Measurements from ENCODE around the gene ENAH. TPM values are rescaled to one million over a fixed set of nuclear protein-coding genes. Genes with fewer than 3 reads are reported as not detected.
"Not testable (repeated sequence)": the region's sequence is repeated elsewhere in the genome, so short reads cannot be mapped to it uniquely, and the experiment has no call there.

The ENAH gene
- 100 to 1,000 TPM; 198 to 229 (median 201) TPM for total RNA-seq

DNA sequence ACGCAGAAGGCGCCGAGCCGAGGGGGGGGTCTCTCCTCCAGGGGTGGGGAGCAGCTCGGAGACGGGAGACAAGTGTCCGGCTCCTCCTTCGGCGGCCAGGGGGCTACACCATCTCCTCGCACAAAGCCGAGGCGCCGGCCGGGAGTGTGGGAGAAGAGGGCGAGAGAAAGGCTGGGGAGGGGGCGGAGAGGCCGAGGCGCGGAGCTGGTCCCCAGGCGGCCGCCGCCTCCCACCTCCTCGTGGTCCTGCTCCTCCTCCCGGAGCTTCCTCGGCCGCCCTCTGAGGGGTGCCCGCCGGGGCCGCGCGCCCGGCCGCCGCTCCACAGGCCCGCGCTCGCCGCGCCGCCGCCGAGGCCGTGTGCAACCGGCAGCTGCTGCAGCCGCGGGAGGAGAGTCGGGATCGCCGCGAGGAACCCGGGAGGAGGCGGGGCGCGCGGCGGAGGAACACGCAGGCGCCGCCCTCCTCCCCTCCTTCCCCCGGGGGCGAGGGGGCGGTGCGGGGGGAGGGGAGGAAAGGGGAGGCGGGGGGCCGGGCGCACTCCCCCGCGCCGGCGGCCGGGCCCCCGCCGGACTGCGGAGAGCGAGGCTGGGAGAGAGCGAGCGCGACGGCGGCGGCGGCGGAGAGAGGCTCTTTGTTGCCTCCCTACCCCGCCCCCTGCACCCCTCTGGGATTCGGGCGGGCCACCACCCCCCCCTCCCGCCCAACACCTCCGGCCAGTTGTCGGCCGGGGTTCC lies at the start of gene ENAH:
ENAH (minus strand) TSS at position 395 of the 734 bp plus-strand sequence. CDS start 433 bp downstream, outside the sequence.
- 0% methylated on average over 13 of the region's 90 CpGs for WGBS
- H3K4me3 ChIP-seq = peak within 1 kb of the TSS; percentile 93 to 98 (median 96)
- no peaks in the 10 kb centered on the region for H3K9me3 ChIP-seq
- intact Hi-C loops (cut with DNase I) = loop anchor here (5.0 to 10.0 kb wide), 2 partner anchors 119 to 168 kb away; no protein-coding TSS in a partner anchor
- no peak for DNase-seq (ENCODE audit: extremely low spot score)
- H3K27ac ChIP-seq (replicated peaks in 1 of 4) = peak within 1 kb of the TSS; percentile 96 to 100 (median 98)
- H3K36me3 ChIP-seq = no peaks in the 10 kb centered on the region
- peaks cover 0 to 8% (median 0%) of the 10 kb centered on the region in 4 donors for H3K27me3 ChIP-seq
- H3K4me1 ChIP-seq = peaks cover 28 to 58% (median 55%) of the 10 kb centered on the region in 4 donors
- TF ChIP-seq POLR2AphosphoS5 (IDR thresholded peaks at IDR 0.05) (peak; percentile 85 to 88), POLR2A (IDR thresholded peaks at IDR 0.05; ENCODE audit: low read depth) (peak; percentile 38), EP300 (IDR thresholded peaks at IDR 0.05) (no peak)
- TF ChIP-seq, protein P1, sequence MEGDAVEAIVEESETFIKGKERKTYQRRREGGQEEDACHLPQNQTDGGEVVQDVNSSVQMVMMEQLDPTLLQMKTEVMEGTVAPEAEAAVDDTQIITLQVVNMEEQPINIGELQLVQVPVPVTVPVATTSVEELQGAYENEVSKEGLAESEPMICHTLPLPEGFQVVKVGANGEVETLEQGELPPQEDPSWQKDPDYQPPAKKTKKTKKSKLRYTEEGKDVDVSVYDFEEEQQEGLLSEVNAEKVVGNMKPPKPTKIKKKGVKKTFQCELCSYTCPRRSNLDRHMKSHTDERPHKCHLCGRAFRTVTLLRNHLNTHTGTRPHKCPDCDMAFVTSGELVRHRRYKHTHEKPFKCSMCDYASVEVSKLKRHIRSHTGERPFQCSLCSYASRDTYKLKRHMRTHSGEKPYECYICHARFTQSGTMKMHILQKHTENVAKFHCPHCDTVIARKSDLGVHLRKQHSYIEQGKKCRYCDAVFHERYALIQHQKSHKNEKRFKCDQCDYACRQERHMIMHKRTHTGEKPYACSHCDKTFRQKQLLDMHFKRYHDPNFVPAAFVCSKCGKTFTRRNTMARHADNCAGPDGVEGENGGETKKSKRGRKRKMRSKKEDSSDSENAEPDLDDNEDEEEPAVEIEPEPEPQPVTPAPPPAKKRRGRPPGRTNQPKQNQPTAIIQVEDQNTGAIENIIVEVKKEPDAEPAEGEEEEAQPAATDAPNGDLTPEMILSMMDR (IDR thresholded peaks at IDR 0.05) = no peak

DNA sequence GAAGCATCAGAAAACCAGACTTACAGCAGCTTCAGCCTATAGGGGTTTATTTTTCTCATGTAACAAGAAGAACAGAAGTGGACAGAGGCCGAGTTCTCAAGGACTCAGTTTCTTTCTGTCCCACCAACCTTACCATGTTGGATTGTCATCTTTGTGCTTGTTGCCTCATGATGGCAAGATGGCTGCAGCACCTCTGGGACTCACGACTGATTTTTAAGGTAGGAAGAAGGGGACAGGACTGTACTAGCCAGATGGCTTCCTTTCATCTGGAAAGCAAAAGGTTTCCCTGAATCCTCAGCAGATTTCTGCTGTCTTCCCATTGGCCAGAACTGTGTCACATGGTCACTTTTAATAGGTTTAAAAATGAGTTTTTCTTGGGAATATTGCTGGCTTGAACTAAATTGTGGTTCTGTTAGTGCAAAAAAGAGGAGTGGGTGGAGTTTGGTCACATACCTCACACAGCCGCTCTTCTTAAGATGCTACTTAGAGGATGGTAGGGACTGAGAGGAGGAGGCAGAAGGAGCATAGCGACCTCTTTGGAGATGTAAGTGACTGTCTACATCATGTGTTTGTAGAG lies 48.1 kb upstream of the ENAH start:
- peaks cover 8 to 18% (median 16%) of the 10 kb centered on the region in 4 donors for H3K4me1 ChIP-seq
- H3K27me3 ChIP-seq = no peaks in the 10 kb centered on the region
- intact Hi-C loops (cut with DNase I) = no loop called here
- WGBS = 95% methylated on average over 4 of the region's 4 CpGs
- H3K36me3 ChIP-seq = no peaks in the 10 kb centered on the region
- H3K27ac ChIP-seq (replicated peaks in 1 of 4) = peak overlapping the region in 1 of 4 donors; percentile 7
- H3K4me3 ChIP-seq = no peak overlapping the region
- no peaks in the 10 kb centered on the region for H3K9me3 ChIP-seq
- no peak for TF ChIP-seq POLR2AphosphoS5 (IDR thresholded peaks at IDR 0.05)
- TF ChIP-seq EP300 (IDR thresholded peaks at IDR 0.05) = no peak
- TF ChIP-seq, protein P1 (IDR thresholded peaks at IDR 0.05) = no peak
- TF ChIP-seq POLR2A (IDR thresholded peaks at IDR 0.05; ENCODE audit: low read depth) = no peak
- DNase-seq (ENCODE audit: extremely low spot score) = no peak

DNA sequence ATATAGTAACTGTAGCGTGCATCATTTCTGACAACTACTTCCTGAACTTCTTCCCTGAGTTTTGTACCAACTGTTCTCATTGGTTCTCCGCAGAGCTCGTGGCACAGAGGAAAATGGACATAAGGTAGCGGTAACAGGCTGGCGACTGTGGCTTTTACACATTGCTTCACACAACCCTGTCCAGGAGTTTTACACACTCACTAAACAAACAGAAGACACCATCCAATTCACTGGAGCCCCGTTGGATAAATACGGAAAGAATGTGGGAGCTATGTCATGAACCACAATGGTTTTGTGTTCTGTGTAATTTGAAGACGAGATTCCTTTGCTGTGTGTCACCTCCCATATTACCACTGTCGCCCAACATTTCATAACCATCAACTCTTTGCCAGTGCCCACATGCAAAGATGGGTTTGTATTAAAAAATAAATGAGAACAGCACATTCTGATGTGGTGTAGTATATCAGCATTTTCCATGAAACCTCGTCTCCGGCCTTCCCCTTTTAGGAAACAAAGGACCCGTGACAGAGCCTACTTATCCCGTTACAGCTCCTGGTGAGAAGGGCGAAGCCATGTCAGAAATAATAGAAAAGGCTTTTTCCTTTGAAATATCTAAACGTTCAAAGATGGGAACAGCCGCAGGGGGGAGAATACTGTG lies 47.4 kb upstream of the ENAH start:
- Histone ChIP-seq H3K36me3 (no peaks in the 10 kb centered on the region), H3K9me3 (no peaks in the 10 kb centered on the region), H3K27ac (replicated peaks in 1 of 4) (peak overlapping the region in 1 of 4 donors; percentile 7), H3K4me3 (no peak overlapping the region), H3K27me3 (no peaks in the 10 kb centered on the region), H3K4me1 (peaks cover 8 to 22% (median 20%) of the 10 kb centered on the region in 4 donors)
- no peak for TF ChIP-seq EP300 (IDR thresholded peaks at IDR 0.05)
- TF ChIP-seq POLR2AphosphoS5 (IDR thresholded peaks at IDR 0.05) = no peak
- TF ChIP-seq POLR2A (IDR thresholded peaks at IDR 0.05; ENCODE audit: low read depth) = no peak
- TF ChIP-seq, protein P1 (IDR thresholded peaks at IDR 0.05) = no peak
- intact Hi-C loops (cut with DNase I) = no loop called here
- 55% methylated on average over 16 of the region's 16 CpGs for WGBS
- DNase-seq (ENCODE audit: extremely low spot score) = no peak

DNA sequence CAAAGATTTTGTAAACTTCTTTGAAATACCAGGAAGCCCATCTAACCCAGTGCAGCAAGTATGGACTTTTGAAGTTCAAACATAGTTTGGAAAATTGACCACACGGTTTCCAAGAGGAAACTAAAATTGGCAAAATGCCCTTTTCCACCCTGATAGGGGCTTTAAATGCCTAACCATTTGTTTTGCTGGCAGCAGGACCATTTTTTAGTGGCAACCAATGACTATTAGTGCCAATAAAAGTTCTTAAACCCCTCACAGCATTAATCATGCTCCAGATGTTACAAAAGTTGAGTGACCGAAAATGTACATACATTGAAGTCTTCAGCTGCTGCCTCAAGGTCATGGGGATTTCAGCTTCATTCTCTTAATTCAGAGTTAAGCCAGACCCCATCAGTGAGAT lies 46.4 kb upstream of the ENAH start:
- no peak for TF ChIP-seq EP300 (IDR thresholded peaks at IDR 0.05)
- TF ChIP-seq POLR2AphosphoS5 (IDR thresholded peaks at IDR 0.05) = no peak
- no peak for TF ChIP-seq POLR2A (IDR thresholded peaks at IDR 0.05; ENCODE audit: low read depth)
- TF ChIP-seq, protein P1 (IDR thresholded peaks at IDR 0.05) = no peak
- Histone ChIP-seq H3K9me3 (no peaks in the 10 kb centered on the region), H3K36me3 (no peaks in the 10 kb centered on the region), H3K27ac (replicated peaks in 1 of 4) (no peak overlapping the region), H3K4me3 (no peak overlapping the region), H3K4me1 (peaks cover 8 to 26% (median 22%) of the 10 kb centered on the region in 4 donors), H3K27me3 (no peaks in the 10 kb centered on the region)
- intact Hi-C loops (cut with DNase I) = no loop called here
- 56% methylated on average over 2 of the region's 2 CpGs for WGBS
- no peak for DNase-seq (ENCODE audit: extremely low spot score)

DNA sequence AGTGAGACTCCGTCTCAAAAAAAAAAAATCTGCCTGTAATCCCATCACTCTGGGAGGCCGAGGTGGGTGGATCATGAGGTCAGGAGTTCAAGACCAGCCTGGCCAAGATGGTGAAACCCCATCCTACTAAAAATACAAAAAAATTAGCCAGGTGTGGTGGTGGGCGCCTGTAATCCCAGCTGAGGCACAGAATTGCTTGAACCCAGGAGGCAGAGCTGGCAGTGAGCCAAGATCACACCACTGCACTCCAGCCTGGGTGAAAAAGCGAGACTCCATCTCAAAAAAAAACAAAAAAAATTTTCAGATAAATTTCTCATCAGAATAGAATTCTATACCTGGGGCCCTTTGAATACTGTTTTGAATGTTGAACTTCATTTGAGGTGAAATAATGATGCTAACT lies 45.3 kb upstream of the ENAH start:
- WGBS = 98% methylated on average over 4 of the region's 4 CpGs
- peaks cover 15 to 35% (median 25%) of the 10 kb centered on the region in 4 donors for H3K4me1 ChIP-seq
- H3K4me3 ChIP-seq; H3K9me3 ChIP-seq; DNase-seq (ENCODE audit: extremely low spot score); H3K36me3 ChIP-seq; intact Hi-C loops (cut with DNase I); H3K27me3 ChIP-seq; H3K27ac ChIP-seq (replicated peaks in 1 of 4): not testable (repeated sequence)
